Lung (tissue), 12 donors: ENCODE measurements around the gene MT1E. TPM values are rescaled to one million over a fixed set of nuclear protein-coding genes. Genes with fewer than 3 reads are reported as not detected.
A peak's percentile ranks its signal among the peaks of the same experiment; 100 is the strongest.

Experiments used
- ATAC-seq: fragments of 200-7000 bp; cut with Tn5 transposase; one replicate; pipeline ENCODE4 v1.9.1; 2020; ENCODE audit warnings: moderate number of reproducible peaks; ENCODE audit not compliant: insufficient read depth, low FRiP score
- DNase-seq, 3 donors: peaks; one replicate each; pipeline ENCODE4 v3.0.0-alpha.2; 2013 to 2017
- H3K27ac ChIP-seq, 2 donors: one replicate each; pipeline ENCODE4 v1.5.1; 2013; ENCODE audit warnings: mild to moderate bottlenecking in 2 of 2, moderate library complexity in 2 of 2, control low read depth in 1 of 2, inconsistent platforms in 1 of 2, low read depth in 1 of 2, low read length in 1 of 2
- H3K27me3 ChIP-seq, 3 donors: one replicate each; pipeline ENCODE4 v1.5.1; 2013; ENCODE audit warnings: low read length in 2 of 3; ENCODE audit not compliant: control insufficient read depth in 3 of 3, insufficient read depth in 3 of 3
- H3K36me3 ChIP-seq, 4 donors: one replicate each; pipeline ENCODE4 v1.5.1; 2013; ENCODE audit warnings: low read length in 4 of 4, mild to moderate bottlenecking in 1 of 4, moderate library complexity in 1 of 4; ENCODE audit not compliant: control insufficient read depth in 4 of 4, insufficient read depth in 4 of 4
- H3K4me1 ChIP-seq, 5 donors: one replicate each; pipeline ENCODE4 v1.5.1; 2013; ENCODE audit warnings: low read length in 5 of 5, mild to moderate bottlenecking in 2 of 5, moderate library complexity in 1 of 5; ENCODE audit not compliant: control insufficient read depth in 5 of 5, insufficient read depth in 5 of 5
- H3K4me3 ChIP-seq: one replicate; pipeline ENCODE4 v1.5.1; 2013; ENCODE audit warnings: mild to moderate bottlenecking, control low read depth, moderate library complexity
- H3K9ac ChIP-seq, 2 donors: one replicate each; pipeline ENCODE4 v1.5.1; 2013; ENCODE audit warnings: low read length in 2 of 2, control low read depth in 1 of 2; ENCODE audit not compliant: insufficient read depth in 1 of 2
- H3K9me3 ChIP-seq, 4 donors: one replicate each; pipeline ENCODE4 v1.5.1; 2013; ENCODE audit warnings: low read length in 3 of 4, mild to moderate bottlenecking in 1 of 4, moderate library complexity in 1 of 4; ENCODE audit not compliant: control insufficient read depth in 4 of 4, insufficient read depth in 3 of 4
- CTCF ChIP-seq: IDR thresholded peaks from 2 replicates; pipeline ENCODE4 v1.5.1; 2012; ENCODE audit warnings: mild to moderate bottlenecking; ENCODE audit errors: control extremely low read depth, extremely low read depth
- WGBS, 2 donors: extraction: QIAGEN DNeasy Blood & Tissue Kit; methylation state at CpG; one replicate each; pipeline ENCODE4 v1.1.7; 2013; 5-methylcytosine and 5-hydroxymethylcytosine counted together
- polyA plus RNA-seq, 2 donors: library from polyadenylated mRNA; stranded (reverse); fragments of 200-250 nt; gene quantifications; one replicate each; pipeline ENCODE4 v1.2.1, GENCODE V29; 2013
- total RNA-seq, 2 donors: library from RNA; depleted of rRNA in 1 of 2; stranded (reverse); fragments of >200 nt in 1 of 2; gene quantifications; one replicate each; pipeline ENCODE4 v1.2.1, GENCODE V29; 2014 to 2021
- donor health status: control.
- donor health status: control.
- donor health status: Bipolar disorder and iron deficiency.
- donor health status: healthy.
- donor health status: DM: yes; HTN: yes; CAD: no.

The MT1E gene
- total and polyA plus RNA-seq, 4 donors: 22.1 to 746 (median 159) TPM

- Histone ChIP-seq H3K9ac (peak within 1 kb of the TSS in 1 of 2 donors; percentile 14), H3K27ac (peak within 1 kb of the TSS in 1 of 2 donors; percentile 16), H3K4me1 (peaks cover 0 to 12% (median 5%) of the 10 kb centered on the region in 5 donors), H3K36me3 (no peaks in the 10 kb centered on the region), H3K4me3 (peak within 1 kb of the TSS; percentile 18), H3K27me3 (peaks cover 0 to 48% (median 39%) of the 10 kb centered on the region in 3 donors), H3K9me3 (no peaks in the 10 kb centered on the region)
- ATAC-seq: peak; percentile 92
- WGBS, 2 donors: 0 to 2% methylated on average over 37 to 46 of the region's 46 CpGs
- peak; percentile 48 to 73 (median 65) for DNase-seq
- no peak for TF ChIP-seq CTCF
Observed at GRCh38 chr16:56657555-56658326, 32.2 kb downstream of the MT1E start, which contains the start of gene MT1F. MT1F (plus strand) TSS chr16:56657959; CDS start chr16:56658059, 100 bp downstream.

GRCh38 chr16:56658327-56658875 lies 32.8 kb downstream of the MT1E start:
- DNase-seq (no peak), ATAC-seq (no peak)
- H3K27ac ChIP-seq: no peak overlapping the region
- H3K27me3 ChIP-seq: peaks cover 0 to 53% (median 45%) of the 10 kb centered on the region in 3 donors
- H3K9ac ChIP-seq: peak overlapping the region in 1 of 2 donors; percentile 14
- no peaks in the 10 kb centered on the region for H3K36me3 ChIP-seq
- H3K4me3 ChIP-seq: no peak overlapping the region
- TF ChIP-seq CTCF: no peak
- no peaks in the 10 kb centered on the region for H3K9me3 ChIP-seq
- H3K4me1 ChIP-seq: peaks cover 0 to 16% (median 5%) of the 10 kb centered on the region in 5 donors
- WGBS, 2 donors: 36 to 46% methylated on average over 10 of the region's 10 CpGs

- H3K27me3 ChIP-seq: peaks cover 0 to 95% (median 79%) of the 10 kb centered on the region in 3 donors
- peaks cover 0 to 17% (median 8%) of the 10 kb centered on the region in 5 donors for H3K4me1 ChIP-seq
- 17% methylated on average over 44 to 48 of the region's 48 CpGs for WGBS, 2 donors
- ATAC-seq: no peak
- no peaks in the 10 kb centered on the region for H3K9me3 ChIP-seq
- no peak overlapping the region for H3K9ac ChIP-seq
- no peaks in the 10 kb centered on the region for H3K36me3 ChIP-seq
- DNase-seq: no peak
- H3K27ac ChIP-seq: no peak overlapping the region
- H3K4me3 ChIP-seq: no peak overlapping the region
- TF ChIP-seq CTCF: no peak
Observed at GRCh38 chr16:56662357-56663354, 37.1 kb downstream of the MT1E start.
